HL-60 (cell line): ENCODE results near the gene FAT1.

ENCODE experiments used
- DNase-seq, 2 experiments: peaks; one replicate each; pipeline ENCODE4 v3.0.0-alpha.2; 2010 to 2020; ENCODE audit warnings: low read depth in 1 of 2, low spot score in 1 of 2
- H3K27ac ChIP-seq: fragments of 250-450 bp; sonication (Bioruptor Pico); replicated peaks from 2 replicates; pipeline ENCODE4 v1.5.1; 2020; ENCODE audit warnings: mild to moderate bottlenecking, moderate library complexity
- H3K27me3 ChIP-seq: fragments of 250-450 bp; sonication (Bioruptor Pico); 2 replicates; pipeline ENCODE4 v1.5.1; 2021; ENCODE audit warnings: mild to moderate bottlenecking, moderate library complexity; ENCODE audit not compliant: insufficient read depth, poor library complexity, severe bottlenecking
- H3K4me3 ChIP-seq: replicated peaks from 2 replicates; pipeline ENCODE4 v1.5.1; 2011; ENCODE audit warnings: mild to moderate bottlenecking, control low read depth, low read length; ENCODE audit not compliant: insufficient read depth
- GABPA ChIP-seq: IDR thresholded peaks from 2 replicates; pipeline ENCODE4 v1.6.1; 2012; ENCODE audit warnings: low read depth
- POLR2AphosphoS5 ChIP-seq: IDR thresholded peaks from 2 replicates; pipeline ENCODE4 v1.6.1; 2012; ENCODE audit warnings: low read depth
- SPI1 ChIP-seq: IDR thresholded peaks from 2 replicates; pipeline ENCODE4 v1.6.1; 2012; ENCODE audit warnings: low read depth, mild to moderate bottlenecking, borderline replicate concordance
- TF ChIP-seq, protein P1 (sequence below): IDR thresholded peaks from one replicate; pipeline ENCODE4 v1.5.1; 2011; ENCODE audit warnings: low read length, control low read depth, inconsistent platforms; ENCODE audit not compliant: insufficient read depth
- TF ChIP-seq, protein P2 (sequence below): IDR thresholded peaks from 2 replicates; pipeline ENCODE4 v1.6.1; 2012; ENCODE audit warnings: low read depth; ENCODE audit not compliant: insufficient replicate concordance

The FAT1 gene

DNA sequence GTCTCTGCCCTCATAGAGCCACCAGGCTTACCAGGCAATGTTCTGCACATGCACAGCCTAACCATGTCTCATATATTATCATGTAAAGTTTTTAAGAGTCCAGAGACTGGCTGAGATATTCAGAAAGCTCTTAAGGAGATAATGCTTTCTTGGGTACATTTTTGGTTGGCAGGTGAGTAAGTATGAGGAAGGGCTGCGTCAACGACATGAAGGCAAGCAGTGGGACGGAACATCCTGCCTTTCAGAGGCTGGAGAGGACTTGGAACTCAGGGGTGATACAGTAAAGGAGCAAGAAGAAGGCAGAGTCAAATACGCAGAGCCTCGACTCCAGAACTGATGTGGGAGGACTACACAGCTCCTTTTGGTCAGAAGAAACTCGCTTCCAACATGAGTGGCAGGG, 93.5 kb downstream of the FAT1 start:
- no peaks in the 10 kb centered on the region for H3K27me3 ChIP-seq
- no peak for DNase-seq
- H3K27ac ChIP-seq, result no peak overlapping the region
- TF ChIP-seq, protein P1, sequence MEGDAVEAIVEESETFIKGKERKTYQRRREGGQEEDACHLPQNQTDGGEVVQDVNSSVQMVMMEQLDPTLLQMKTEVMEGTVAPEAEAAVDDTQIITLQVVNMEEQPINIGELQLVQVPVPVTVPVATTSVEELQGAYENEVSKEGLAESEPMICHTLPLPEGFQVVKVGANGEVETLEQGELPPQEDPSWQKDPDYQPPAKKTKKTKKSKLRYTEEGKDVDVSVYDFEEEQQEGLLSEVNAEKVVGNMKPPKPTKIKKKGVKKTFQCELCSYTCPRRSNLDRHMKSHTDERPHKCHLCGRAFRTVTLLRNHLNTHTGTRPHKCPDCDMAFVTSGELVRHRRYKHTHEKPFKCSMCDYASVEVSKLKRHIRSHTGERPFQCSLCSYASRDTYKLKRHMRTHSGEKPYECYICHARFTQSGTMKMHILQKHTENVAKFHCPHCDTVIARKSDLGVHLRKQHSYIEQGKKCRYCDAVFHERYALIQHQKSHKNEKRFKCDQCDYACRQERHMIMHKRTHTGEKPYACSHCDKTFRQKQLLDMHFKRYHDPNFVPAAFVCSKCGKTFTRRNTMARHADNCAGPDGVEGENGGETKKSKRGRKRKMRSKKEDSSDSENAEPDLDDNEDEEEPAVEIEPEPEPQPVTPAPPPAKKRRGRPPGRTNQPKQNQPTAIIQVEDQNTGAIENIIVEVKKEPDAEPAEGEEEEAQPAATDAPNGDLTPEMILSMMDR, result no peak
- TF ChIP-seq, protein P2, sequence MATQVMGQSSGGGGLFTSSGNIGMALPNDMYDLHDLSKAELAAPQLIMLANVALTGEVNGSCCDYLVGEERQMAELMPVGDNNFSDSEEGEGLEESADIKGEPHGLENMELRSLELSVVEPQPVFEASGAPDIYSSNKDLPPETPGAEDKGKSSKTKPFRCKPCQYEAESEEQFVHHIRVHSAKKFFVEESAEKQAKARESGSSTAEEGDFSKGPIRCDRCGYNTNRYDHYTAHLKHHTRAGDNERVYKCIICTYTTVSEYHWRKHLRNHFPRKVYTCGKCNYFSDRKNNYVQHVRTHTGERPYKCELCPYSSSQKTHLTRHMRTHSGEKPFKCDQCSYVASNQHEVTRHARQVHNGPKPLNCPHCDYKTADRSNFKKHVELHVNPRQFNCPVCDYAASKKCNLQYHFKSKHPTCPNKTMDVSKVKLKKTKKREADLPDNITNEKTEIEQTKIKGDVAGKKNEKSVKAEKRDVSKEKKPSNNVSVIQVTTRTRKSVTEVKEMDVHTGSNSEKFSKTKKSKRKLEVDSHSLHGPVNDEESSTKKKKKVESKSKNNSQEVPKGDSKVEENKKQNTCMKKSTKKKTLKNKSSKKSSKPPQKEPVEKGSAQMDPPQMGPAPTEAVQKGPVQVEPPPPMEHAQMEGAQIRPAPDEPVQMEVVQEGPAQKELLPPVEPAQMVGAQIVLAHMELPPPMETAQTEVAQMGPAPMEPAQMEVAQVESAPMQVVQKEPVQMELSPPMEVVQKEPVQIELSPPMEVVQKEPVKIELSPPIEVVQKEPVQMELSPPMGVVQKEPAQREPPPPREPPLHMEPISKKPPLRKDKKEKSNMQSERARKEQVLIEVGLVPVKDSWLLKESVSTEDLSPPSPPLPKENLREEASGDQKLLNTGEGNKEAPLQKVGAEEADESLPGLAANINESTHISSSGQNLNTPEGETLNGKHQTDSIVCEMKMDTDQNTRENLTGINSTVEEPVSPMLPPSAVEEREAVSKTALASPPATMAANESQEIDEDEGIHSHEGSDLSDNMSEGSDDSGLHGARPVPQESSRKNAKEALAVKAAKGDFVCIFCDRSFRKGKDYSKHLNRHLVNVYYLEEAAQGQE, result no peak
- TF ChIP-seq SPI1 (no peak), GABPA (no peak), POLR2AphosphoS5 (no peak)
- H3K4me3 ChIP-seq, result no peak overlapping the region

DNA sequence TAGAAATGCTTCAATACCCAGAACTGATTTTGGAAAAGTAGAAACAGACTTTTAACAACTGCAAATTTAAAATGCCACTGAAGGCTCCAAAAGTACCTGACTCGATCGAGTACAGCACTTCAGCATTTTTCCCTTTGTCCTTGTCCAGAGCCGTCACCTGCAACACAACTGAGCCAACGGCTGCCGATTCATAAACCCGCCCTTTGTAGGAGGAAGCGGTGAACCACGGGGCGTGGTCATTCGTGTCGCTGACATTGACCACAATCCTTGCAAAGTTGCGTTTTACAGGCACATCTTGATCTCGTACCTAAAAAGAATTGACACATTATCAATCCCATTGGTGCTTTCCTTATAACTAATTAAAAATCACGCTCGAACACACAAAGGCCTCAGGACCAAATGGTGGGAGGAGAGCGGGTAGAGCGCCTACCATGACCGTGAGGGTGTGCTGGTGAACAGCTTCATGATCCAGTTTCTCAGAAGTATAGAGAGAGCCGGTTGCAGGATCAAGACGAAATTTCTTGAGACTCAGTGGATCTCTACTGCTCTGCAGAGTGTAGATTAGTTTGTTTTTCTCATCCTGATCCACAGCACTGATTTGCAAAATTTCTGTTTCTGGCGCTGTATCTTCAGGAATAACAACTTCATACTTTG, 95.5 kb downstream of the FAT1 start:
- Histone ChIP-seq H3K27ac (peak overlapping the region; percentile 56), H3K4me3 (0 out of 2 replicates have a peak overlapping the region, but pooled peaks have one; percentile 6), H3K27me3 (no peaks in the 10 kb centered on the region)
- peak; percentile 78 to 79 for DNase-seq
- TF ChIP-seq POLR2AphosphoS5, result 0 out of 2 replicates have a peak, but pooled peaks have one; percentile 47
- peak; percentile 44; the same call in 1 of the 2 replicates for TF ChIP-seq SPI1
- TF ChIP-seq, protein P2, result no peak

DNA sequence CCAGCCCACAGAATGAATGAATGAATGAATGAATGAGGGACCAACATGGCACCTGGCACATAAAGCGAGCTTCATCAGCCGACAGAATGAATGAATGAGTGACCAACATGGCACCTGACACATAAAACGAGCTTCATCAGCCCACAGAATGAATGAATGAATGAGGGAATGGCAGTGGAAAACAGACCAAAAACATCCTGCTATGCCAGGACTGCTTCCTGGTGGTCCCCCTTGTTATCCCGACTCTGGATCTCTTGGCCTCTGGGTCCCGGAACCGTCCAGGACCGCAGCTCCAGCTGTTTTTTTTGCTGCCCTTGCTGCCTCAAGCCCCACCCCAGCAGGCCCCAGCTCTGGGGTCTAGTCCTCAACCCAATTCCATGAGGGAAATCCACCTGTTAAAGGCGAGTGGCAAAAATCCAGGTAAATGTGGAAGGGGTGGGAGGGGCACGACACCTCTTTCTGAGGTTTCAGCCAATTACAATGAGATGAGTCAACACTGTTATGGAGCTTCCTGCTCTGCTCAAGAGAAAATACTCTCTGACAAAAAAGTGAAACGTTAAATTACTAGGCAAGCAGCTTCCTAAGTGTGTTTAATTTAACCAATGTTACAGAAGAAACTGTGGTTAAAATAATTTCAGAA, 96.3 kb downstream of the FAT1 start:
- no peaks in the 10 kb centered on the region for H3K27me3 ChIP-seq
- peak overlapping the region; percentile 56 for H3K27ac ChIP-seq
- peak in 1 of 2 experiments; percentile 51 for DNase-seq
- H3K4me3 ChIP-seq, result peak overlapping the region; percentile 6
- TF ChIP-seq POLR2AphosphoS5 (no peak), SPI1 (no peak), GABPA (no peak)
- TF ChIP-seq, protein P2, result no peak
- TF ChIP-seq, protein P1, result no peak
